GM15510 (cell line): Measurements from ENCODE around the gene KRT1.

Experiments used
- POLR2A ChIP-seq: IDR thresholded peaks from 3 replicates; pipeline ENCODE4 v1.6.1; 2011; ENCODE audit warnings: borderline replicate concordance; ENCODE audit not compliant: insufficient read length; ENCODE audit errors: extremely low read depth

The KRT1 gene

DNA sequence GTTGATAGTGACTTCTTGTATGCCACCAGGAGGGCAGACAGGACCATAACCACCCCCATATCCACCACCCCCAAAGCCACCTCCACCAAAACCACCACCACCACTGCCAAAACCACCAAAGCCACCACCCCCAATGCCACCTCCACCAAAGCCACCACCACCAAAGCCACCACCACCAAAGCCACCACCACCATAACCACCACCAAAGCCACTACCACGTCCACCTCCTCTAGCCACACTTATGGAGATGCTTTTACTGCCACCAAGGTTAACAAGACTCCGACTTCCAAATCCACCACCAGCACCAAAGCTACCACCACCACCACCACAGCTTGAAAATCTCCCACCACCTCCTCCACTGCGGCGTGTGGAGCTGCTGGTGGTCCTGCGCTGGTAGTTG lies 332 bp downstream of the KRT1 start:
- TF ChIP-seq POLR2A: no peak

DNA sequence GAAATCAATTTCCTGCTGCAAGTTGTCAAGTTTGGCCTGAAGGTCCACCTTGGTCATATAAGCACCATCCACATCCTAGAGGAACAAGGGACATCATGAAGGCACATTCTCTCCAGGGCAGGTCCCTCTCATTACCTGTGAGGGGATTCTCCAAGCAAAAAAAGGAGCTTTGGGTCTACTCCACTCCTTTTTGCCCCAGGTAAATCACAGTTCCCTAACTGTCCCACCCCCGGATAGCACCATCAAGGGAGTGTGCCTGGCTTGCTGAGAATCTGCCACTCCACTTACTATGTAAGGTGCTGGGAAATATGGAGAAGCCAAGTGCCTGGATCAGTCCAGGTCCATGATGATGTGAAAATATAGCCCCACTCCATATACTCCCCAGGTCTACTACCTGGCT lies 2.5 kb downstream of the KRT1 start:
- TF ChIP-seq POLR2A: no peak

GRCh38 chr12:52677126-52677525 lies 3.1 kb downstream of the KRT1 start:
- TF ChIP-seq POLR2A: no peak

DNA sequence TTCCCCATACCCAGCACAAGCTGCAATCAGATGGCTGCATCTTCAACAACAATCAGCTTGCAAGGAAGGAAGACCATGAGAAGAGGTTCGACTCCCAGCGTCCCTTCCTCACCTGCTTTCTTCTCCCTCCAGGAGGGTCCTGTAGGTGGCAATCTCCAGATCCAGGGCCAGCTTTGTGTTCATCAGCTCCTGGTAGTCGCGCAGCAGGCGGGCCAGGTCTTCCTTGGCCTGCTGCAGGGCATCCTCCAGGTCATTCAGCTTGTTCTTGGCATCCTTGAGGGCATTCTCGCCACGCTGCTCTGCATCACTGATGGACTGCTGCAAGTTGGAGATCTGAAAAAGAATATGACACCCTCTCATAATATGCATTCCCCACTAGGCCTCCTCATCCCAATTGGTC lies 4.0 kb downstream of the KRT1 start:
- TF ChIP-seq POLR2A: no peak

DNA sequence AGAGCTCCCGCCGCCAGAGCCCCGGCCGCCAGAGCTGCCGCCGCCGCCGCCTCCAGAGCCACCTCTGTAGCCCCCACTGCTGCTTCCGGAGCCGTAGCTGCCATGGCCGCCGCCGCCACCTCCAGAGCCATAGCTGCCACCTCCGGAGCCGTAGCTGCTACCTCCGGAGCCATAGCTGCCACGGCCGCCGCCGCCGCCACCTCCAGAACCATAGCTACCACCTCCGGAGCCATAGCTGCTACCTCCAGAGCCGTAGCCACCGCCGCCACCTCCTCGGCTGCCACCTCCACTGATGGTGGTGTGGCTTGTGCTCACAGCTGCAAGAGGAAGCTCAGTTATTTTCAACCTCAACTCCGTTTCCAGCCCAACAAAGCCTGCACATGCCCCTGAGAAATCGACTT lies 4.9 kb downstream of the KRT1 start:
- no peak for TF ChIP-seq POLR2A

GRCh38 chr12:52674433-52674775 lies 5.8 kb downstream of the KRT1 start:
- TF ChIP-seq POLR2A: no peak

GRCh38 chr12:52673713-52674432 lies 6.3 kb downstream of the KRT1 start:
- TF ChIP-seq POLR2A: no peak

DNA sequence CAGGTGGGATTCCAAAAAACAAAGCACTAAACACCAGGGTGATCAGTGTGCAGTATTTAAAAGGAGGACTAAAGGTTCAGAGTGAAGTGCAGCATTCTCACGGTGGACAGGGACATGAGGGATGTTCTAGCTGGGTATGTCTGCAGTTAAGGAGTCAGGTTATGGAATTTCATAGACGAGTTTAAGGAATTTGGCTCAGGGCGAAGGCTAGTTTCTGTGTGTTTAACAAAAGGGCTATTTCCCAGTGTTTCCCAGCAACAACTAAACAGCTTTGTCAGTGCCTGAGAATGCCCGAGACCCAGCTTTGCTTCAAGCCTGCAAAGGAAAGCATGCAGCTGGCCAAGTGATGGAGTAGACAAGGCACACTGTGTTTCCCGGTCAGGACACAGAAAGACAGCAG lies 7.0 kb downstream of the KRT1 start:
- no peak for TF ChIP-seq POLR2A

DNA sequence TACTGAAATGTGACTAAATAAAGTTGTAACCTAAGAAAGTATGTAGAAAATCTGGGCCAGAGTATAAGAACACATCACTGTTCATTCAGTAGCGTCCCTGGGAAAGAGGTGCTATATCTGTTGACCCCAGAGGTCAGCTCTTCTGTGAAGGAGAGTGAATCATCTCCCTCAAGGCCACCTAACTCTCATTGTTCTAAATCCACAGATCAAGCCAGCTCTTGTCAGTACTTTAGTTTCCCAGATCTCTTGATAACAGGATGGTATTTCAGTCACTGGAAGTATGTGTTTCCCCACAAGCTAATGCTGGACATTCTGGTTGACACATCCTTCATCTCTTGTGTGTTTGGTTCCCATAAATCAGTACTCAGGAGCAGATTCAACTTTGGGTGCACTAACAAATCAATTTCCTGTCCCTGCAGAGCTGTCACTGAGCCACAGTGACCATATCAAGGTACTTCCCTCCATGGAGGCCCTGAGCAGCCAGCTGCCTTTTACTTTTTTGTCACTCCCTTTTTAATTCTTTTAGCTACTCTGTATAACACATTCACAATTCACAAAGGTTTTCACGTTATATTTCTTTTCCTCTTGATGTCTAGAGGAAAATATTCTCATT lies 7.8 kb downstream of the KRT1 start:
- no peak for TF ChIP-seq POLR2A

DNA sequence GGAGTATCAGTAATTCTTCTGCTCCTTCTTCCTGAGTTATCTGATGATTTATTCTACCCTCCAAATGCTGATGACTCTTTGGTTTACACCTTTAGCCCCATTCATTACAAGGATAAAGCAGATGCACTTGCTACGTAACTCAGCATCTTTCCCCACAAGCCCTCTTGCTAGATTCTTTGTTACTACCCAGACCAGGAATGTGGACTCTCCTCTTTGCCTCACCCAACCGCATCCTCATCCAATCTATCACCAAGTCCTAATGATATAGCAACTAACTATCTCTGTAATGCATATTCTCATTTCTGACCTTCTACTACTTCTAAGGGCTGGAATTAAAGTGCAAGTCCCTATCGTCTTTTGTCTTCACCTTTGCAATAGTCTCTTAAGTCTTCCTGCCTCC lies 9.2 kb downstream of the KRT1 start:
- no peak for TF ChIP-seq POLR2A

DNA sequence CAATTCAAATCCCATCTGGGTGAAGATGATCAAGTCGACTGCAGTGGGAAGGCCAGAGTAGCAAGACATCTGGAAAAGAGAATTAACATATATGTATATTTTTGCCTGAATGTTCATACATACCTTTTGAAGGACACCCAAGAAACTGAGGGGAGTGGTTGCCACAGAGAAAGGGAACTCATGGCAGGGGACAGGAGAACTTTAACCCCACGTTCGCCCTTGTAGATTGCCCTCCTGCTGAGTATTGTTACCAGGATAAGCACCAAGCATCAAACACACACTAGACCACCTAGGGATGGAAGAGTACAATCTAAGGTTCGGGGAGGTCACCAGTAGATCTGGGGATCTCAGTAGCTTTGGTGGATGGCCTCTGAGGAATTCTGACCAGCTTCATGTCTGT lies 9.7 kb downstream of the KRT1 start:
- no peak for TF ChIP-seq POLR2A

DNA sequence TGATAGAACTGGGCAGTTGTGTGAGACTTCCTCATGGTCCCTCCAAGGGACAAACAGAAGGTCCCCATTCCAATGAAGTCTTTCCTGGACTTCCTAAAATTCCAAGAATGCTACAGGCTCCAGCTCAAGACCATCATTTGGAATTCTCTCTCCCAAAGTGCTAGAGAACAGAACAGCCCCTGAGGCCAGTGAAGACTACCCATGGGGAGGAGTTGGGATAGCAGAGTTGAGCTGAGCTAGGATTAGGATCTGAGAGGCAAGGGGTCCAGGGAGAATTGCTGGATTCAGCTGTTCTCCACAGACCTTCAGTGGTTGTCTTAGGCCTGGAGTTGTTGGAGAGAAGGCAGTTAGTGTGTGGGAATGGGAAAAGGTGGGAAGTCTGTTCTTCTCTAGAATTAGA lies 10.8 kb downstream of the KRT1 start:
- TF ChIP-seq POLR2A: no peak

- no peak for TF ChIP-seq POLR2A
Measured at GRCh38 chr12:52667931-52668330, 12.3 kb downstream of the KRT1 start.

- TF ChIP-seq POLR2A: no peak
Measured at GRCh38 chr12:52667509-52667908, 12.7 kb downstream of the KRT1 start.

DNA sequence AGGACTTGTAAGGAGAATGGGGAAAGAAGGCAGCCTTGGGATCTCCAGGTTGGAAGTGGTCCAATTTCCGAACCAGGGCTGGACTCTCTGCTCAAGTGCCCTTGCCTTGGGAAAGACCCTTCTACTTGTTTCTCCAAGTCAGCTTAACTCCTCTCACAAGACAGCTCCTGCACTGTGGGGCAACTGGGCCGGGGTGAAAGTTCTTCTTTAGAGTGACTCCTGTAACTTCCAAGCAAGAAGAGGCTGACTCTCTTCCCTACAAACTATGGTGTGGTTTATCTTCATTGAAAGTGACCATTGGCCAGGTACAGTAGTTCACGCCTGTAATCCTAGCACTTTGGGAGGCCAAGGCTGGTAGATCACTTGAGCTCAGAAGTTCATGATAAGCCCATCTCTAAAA lies 13.7 kb downstream of the KRT1 start:
- no peak for TF ChIP-seq POLR2A

GRCh38 chr12:52663420-52663819 lies 16.8 kb downstream of the KRT1 start:
- TF ChIP-seq POLR2A: no peak

GRCh38 chr12:52662918-52663229 lies 17.3 kb downstream of the KRT1 start:
- no peak for TF ChIP-seq POLR2A
